ENCODE measurements around the gene MB.

MB gene

GRCh38 chr22:35612903-35613302 lies 4.2 kb downstream of the MB start:
- no peak for DNase-seq

DNA sequence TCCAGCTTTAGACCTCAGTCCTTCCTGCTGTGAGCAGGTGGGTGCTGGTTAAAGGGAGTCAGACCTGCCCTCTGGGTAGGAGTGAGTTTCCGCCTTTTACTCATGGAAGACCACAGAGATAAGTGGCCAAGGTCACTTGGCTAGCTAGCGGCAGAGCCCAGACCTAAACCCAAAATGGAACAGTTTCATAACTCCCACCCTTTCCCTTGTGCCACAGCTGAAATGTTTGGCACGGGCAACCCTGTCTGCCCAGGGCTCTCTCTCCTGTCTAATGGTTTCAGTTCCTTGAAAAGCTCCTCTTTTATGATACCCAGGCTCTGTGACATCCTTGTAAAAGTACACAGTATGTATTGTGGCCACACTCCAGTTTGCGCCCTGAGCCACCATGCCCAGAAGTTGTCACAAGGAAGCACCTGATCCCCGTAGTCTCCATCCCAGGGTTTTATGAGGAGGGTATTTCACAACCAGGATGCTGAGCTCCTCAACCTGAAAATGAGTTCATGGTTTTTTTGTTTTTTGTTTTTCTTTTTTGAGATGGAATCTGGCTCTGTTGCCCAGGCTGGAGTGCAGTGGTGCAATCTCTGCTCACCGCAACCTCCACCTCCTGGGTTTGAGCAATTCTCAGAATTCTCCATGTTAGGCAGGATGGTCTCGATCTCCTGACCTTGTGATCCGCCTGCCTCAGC lies 5.1 kb downstream of the MB start:
- no peak for DNase-seq

- DNase-seq, result no peak
These were observed 5.8 kb downstream of the MB start for GRCh38 chr22:35611200-35611890.

- DNase-seq, result no peak
These were observed 6.4 kb downstream of the MB start for GRCh38 chr22:35610741-35611140.

GRCh38 chr22:35609761-35610160 lies 7.4 kb downstream of the MB start:
- DNase-seq, result no peak

DNA sequence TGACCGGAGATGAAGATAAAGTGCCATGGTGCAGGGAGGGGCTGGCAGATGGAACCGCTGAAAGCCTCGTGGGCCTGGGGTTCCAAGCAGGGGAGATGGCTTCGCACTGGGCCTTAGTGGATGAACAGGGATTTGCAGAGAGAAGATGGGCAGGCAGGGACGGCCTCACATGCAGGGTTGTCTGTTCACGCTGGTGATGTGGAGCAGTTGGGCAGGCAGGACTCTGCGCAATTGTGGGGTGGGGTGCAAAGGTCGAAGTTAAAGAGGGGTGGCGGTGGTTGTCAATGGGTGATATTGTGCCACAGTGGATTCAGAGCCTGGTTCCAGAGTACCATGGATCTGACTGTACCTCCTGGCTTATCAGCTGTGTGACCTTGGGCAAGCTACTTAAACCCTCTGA lies 7.9 kb downstream of the MB start:
- DNase-seq, result no peak

GRCh38 chr22:35608088-35608487 lies 9.0 kb downstream of the MB start:
- no peak for DNase-seq

DNA sequence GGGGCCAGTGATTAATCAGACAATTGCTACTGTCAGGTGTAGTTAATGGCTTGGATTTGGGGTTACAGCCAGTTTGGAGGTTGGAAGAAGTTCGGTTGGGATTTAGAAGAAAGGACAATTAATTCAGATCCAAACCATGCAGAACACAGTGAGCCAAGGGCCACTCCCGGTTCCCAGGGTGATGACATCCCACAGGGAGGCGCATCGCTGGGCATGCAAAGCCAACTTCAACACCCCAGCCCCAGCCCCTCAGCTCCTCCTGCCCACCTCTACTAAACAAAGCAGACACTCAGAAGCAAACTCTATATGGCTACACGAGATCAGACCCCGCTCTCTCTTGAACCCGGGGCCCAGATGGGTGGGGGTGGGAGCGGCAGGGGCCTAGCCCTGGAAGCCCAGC lies 10.2 kb downstream of the MB start:
- DNase-seq, result no peak

DNA sequence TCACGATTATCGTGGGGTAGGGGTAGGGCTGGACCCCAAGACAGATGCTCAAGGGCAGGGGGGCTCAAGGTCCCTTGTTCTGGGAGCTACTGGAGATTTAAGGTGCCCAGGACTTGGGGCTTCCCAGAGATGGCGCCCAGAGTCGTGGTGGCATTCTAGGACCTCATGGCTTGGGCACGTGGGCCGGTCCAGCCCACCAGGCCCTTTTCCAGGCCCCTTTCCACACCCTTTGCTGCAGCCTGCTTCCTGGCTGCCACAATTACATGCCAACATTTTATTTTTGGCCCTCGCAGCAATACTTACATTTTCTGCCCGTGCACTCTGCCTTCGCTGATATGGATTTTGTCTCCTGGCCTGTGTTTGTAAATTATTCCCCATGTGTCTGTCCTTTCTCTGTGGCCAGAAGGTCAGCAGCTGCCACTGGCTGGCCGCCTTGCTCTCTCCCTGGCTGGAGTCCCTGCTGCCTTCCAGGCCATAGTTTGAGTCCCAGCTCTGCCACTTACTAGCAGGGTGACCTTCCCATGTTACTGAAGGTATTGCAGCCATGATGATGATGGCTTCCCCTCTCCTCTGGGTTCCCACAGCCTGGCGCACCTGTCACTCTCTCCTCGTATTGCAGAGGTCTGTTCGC lies 11.2 kb downstream of the MB start:
- no peak for DNase-seq

- DNase-seq, result no peak
These were observed 11.8 kb downstream of the MB start for GRCh38 chr22:35605369-35605680.

DNA sequence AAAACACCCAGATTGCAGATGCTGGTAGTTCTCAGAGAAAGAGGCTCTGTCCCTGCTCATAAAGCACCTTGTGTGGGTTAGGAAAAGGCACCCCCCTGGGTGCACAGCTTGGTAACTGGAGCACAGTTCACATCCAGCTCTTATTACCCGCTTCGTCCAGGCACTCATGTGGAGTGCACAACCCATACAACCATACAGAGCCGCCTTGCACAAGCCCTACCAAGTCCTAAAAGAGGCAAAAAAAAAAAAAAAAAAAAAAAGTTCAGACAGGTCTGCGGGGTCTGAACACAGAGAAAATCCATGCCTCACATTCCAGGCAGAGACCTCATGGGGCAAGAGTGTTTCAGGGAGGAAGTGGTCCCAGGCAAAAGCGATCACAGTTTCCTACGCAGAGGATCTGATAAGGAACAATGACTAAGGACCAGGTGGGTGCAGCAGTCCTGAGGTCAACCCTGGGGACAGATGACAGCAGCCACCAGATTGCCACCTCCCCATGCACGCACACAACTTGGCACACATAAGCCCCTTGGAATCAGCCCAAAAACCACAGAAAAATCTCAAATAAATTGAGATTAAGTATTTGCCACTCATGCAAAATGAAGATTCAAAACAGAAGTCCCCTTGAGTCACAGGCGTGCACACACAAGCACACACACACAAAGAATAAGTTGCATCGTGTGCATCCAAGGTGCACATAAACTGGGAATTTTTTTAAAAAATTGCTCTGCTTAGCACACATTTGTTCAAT lies 12.3 kb downstream of the MB start:
- peak; percentile 19 for DNase-seq

GRCh38 chr22:35601743-35602615 lies 15.2 kb downstream of the MB start:
- no peak for DNase-seq

DNA sequence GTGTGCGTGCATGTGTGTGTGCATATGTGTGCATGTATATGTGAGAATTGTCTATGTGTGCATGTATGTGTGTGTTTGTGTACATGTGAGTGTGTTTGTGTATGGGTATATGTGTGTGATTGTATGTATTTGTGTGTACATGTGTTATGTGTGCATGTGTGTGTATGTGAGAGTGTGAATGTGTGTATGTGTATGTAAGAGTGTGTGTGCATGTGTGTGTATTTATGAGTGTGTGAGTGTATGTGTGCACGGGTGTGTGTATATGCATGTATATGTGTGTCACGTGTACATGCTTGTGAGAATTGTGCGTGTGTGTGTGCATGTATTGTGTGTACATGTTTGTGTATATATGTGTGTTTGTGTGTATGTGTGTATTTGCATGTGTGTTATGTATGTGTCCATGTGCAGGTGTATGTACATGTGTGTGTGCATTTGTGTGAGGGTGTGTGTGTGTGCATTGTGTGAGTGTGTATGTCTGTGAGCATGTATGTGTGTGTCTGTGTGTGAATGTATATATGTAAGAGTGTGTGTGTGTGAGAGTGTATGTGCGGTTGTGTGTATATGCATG lies 16.0 kb downstream of the MB start:
- no peak for DNase-seq

DNA sequence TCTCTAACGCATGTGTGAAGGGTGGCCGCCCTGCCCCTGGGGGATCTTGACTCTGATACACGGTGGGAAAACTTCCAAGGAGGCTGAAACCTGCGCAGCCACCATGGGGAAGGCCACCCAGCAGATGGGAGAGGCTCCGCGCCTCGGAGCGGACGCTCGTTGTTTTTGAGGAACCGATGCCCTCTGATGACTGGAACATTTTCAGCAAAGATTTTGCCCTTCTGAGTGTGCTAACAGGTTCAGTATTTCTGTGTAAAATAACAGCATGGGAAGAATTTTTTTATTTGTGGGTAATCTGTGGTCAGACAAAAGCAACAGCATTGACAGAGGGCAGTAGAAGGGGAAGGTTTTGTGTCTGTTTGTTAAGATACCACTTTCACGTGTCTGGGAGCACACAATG lies 16.7 kb downstream of the MB start:
- DNase-seq, result no peak

- DNase-seq, result no peak
These were observed 17.8 kb downstream of the MB start for GRCh38 chr22:35599364-35599763.

GRCh38 chr22:35598396-35598710 lies 18.8 kb downstream of the MB start:
- DNase-seq, result no peak

- DNase-seq, result no peak
These were observed 19.3 kb downstream of the MB start for GRCh38 chr22:35597692-35598395.

GRCh38 chr22:35596821-35597220 lies 20.3 kb downstream of the MB start:
- no peak for DNase-seq

DNA sequence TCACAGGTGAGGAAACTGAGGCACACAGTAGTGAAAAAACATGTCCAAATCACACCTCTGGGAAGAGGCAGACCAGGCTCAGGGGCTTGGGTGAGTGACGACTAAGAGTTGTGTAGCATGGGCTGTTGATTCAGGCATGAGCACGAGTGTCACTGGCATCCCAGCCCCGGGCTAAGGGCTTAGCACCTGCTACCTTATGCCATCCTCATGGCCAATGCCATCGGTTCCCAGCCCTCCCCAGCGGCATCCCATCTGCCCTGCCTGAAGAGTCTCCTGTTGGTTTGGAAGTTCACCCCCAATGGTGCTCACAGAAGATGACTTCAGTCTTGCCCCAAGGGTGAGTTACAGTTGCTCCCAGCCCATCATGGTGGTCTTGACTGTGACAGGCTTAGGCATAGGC lies 22.4 kb downstream of the MB start:
- no peak for DNase-seq

DNA sequence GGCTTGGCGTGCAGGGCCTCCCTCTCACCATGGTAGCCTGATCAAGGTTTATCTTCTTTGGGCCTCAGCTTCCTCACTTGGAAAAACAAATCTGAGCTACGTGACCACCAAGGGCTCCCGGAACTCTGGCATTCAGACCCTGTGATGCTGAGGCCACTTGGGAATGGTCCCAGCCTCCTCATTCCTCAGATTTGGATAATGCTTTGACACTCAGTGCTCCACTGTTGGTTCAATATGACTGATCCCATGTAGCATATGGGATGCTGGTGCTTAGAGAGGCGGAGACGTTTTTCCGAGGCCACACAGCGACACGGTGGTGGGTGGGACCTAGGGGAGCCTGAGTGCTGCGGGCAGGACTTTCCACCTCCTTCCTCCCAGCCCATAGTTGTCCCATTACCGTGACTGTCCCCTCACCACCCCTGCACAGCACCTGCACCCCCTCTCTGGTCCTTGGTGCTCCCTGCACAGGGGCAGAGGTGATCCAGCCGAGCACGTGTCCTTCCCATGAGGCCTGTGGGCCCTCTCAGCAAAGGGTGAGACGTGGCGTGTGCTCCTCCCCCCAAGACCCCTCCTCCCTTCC lies 23.1 kb downstream of the MB start:
- no peak for DNase-seq

- no peak for DNase-seq
These were observed 23.8 kb downstream of the MB start for GRCh38 chr22:35593071-35593890.
